Activated naive CD4-positive, alpha-beta T cell (primary cell): Measurements from ENCODE around the gene UXS1.

ENCODE experiments used
- DNase-seq, 4 experiments: peaks; one replicate each; lab custom pipeline; 2025; lab: John Stamatoyannopoulos, UW

Gene UXS1

GRCh38 chr2:106189325-106189724 lies 4.8 kb downstream of the UXS1 start:
- DNase-seq: no peak

DNA sequence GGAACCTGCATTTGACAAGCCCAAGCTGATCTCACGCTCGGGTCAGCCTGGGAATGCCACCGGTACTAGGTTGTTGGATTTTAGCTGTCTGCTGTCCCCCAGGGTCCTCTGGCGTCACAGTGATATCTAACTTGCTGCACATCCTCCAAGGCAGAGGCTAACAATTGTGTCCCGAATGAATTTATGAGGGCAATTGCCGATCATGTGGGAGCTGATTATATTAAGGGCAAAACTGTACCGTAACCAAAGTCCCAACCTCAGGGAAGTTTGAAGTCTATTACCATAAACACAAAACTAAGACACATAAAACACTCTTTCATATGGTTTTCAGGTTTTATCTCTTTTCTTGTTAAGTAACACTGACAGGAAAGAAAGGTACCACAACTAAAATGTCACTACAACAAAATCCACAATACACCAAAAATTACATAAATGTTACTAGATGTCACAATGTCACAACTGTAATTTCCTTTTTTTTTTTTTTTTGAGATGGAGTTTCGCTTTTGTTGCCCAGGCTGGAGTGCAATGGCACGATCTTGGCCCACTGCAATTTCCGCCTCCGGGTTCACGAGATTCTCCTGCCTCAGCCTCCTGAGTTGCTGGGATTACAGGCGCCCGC lies 6.7 kb downstream of the UXS1 start:
- DNase-seq: no peak

DNA sequence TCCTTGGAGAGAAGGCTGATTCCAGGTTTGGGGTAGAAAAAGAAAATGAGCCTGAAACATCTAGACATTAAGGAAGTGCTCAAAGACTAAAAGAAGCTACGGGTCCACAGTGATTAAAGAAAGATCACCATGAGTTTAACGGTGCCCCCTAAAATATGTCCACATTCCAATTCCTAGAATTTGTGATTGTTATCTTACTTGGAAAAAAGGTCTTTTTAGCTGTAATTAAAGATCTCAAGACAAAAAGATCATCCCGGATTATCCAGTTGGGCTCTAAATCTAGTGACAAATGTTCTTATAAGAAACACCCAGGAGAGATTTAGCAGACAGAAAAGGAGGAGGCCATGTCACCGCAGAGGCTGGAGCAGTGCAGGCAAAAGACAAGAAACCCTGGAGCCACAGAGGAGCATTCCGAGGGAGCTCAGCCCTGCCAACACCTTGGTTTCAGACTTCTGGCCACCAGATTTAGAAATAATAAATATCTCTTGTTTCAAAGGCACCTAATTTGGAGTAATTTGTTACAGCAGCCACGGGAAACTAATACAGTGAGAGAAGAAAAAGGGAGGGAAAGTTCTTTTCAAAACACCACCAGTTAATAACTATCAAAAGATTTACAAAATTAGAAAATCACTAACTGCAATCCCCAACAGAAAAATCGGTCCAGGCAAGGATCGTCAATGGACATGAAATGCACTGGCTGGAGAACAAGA lies 8.5 kb downstream of the UXS1 start:
- no peak for DNase-seq

GRCh38 chr2:106184857-106185256 lies 9.2 kb downstream of the UXS1 start:
- no peak for DNase-seq

GRCh38 chr2:106184394-106184793 lies 9.7 kb downstream of the UXS1 start:
- DNase-seq: no peak

DNA sequence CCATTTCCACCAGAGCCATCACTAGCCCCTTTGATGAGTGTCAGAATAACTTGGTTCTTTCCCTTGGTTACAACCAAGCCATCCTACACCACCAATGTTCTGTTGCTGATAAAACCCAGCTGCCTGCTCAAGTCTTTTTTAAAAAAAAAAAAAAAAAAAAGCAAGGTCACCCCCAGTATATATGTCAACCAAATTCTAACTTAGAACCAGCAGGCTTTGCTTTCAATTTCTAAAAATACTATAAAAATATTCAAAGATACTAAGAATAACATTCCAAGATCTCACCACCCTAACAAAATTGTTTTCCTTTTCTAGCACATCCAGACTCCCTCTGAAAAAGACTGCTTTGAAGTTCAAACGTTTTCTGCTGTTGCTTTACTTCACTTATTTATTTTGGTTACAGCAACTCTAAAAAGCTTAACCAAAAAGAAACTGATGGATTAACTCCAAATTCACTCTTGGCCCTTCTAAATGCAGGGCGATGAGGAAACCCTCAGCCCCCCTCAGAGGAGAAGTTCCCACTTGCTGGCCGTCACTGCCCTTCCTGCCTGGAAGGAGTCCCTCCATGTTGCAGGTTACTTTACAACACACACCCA lies 10.9 kb downstream of the UXS1 start:
- DNase-seq: no peak

- no peak for DNase-seq
These were observed 13.0 kb downstream of the UXS1 start for GRCh38 chr2:106181064-106181463.

GRCh38 chr2:106180602-106181001 lies 13.5 kb downstream of the UXS1 start:
- DNase-seq: no peak

DNA sequence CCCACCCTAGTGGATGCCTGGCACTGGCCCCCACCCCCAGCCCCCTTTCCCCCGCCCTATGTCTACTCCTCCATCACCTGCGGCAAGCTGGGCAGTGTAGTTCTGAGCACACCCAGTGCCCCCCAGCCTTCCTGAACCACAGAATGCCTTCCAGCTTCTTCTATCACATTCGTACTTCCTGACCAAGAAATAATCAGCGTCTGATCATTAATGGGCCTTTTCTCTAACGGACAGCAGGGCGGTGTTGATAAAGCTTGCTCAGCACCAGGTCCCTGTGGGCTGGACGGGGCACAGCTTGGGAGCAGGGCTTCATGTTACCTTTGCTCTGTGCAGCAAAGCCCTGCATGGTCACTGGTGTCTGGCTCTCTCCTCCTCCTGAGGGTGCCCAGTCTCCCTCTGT lies 15.4 kb downstream of the UXS1 start:
- no peak for DNase-seq

- no peak for DNase-seq
These were observed 16.5 kb downstream of the UXS1 start for GRCh38 chr2:106177581-106177980.

DNA sequence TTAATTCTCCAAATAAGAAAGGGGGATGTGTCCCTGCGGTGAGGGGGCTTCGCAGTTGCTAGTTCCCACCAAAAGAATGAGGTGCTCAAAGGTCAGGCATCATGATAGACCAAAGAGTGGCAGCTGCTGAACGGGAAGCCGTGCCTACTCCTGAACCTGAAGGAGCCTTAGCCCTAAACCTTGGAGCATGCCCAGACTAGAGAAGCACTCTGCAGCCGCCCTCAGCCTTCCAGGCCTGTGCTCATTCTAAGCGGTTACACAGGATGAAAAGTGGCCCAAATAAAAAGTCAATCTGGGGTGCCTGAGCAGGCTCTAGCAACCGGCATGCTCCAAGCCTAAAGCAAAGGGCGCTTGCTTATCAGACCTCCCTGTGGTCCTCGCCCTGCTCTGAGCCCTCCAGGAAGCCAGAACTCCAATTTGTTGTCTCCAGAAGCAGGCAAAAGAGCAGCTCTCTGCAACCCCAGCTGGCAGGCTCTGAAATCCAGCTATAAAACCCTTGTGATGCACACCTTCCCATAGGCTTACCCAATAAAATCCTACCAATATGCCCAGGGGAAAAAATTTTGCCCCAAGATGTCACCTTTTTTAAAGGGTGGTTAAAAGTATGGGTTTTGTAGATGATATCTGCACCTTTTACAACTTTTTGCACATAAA lies 17.5 kb downstream of the UXS1 start:
- DNase-seq: no peak

GRCh38 chr2:106175086-106175850 lies 18.8 kb downstream of the UXS1 start:
- DNase-seq: no peak

DNA sequence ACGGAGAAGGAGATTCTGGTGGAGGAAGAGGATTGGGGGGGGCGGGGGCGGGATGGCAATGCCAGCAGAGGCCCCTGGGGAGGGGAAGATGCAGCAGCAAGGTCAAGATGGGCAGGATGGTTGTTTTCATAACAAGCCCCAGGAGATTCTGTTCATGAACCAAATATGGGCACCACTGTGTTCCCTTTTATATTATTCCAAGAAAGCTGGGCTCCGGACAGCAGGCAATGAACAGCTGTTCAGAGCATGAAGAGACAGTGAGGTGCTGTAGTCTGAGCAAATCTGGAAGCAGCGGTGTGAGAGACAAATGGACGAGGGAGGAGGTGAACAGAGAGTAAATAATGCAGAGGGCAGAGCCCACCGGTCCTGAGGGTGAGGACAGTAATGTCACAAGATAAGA lies 20.0 kb downstream of the UXS1 start:
- DNase-seq: no peak

- no peak for DNase-seq
These were observed 21.5 kb downstream of the UXS1 start for GRCh38 chr2:106172649-106173048.

DNA sequence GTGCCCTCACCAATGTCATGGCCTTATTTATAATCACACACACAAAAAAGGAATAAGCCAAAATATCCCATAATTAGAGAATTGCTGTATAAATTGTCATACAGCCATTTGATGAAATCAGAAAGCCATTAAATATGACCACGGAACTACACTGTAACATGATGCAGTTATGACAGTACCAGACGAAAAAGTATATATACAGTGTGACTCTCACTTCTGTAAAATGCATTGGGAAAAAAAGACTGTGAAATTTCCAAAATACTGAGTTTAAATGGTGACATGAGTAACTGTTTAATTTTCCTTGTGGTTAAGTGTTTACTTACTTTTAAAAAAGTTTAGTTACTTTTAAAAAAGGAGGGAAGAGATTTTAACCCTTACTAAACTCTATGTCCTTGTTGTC lies 25.4 kb downstream of the UXS1 start:
- DNase-seq: no peak

DNA sequence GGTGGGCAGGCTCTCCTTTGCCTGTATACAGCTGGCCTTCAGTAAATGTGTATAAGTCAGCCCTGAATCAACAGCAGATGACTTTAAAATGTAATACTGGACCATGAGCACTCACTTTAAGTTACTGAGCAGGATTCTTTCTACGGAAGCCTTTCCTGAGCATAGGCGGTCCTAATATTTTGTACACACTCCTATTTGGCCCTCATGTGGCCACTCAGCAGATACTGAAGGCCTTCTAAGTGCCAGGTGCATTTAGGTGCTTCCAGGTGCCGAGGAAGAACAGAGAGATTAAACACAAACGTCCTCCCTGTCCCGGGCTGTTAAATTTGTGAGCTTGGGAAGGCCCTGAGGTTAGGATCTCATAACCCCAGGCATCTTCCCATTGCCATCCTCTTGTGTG lies 27.0 kb downstream of the UXS1 start:
- DNase-seq: no peak

DNA sequence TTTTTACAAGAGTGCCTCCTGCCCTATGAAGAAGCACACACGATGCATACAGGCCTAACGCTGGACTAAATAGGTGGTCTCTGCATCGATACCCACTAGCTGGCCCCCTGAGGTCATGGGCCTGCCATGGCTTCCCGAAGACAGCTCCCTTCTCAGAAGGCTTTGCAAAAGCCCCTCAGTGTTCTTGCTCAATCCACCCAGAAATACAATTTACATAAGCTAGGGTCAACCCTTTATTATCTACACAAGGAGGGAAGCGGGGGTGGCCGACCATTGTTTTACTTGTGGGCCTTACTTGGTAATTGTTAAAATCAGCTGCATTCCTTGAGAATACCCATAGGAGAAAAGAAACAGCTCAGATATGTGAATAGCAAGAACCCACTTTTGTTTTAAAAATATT lies 28.5 kb downstream of the UXS1 start:
- DNase-seq: no peak

DNA sequence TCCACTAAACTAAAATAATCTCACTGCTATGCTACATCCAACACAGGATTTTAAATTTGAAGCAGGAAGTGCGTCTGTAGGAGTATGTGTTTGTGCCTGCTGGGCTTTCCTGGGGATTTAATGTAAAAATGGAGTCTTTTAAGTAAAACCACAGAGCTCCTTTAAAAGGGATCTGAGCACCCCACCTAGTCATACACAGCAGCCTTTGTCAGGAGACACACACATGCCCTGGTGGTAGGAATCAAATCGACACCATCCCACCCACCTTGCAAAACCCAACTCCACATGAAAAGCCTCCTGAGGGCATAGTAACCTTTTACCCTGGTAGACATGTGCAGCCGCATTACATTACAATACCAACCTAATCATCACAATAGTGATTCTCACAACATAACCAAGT lies 29.1 kb downstream of the UXS1 start:
- DNase-seq: no peak

DNA sequence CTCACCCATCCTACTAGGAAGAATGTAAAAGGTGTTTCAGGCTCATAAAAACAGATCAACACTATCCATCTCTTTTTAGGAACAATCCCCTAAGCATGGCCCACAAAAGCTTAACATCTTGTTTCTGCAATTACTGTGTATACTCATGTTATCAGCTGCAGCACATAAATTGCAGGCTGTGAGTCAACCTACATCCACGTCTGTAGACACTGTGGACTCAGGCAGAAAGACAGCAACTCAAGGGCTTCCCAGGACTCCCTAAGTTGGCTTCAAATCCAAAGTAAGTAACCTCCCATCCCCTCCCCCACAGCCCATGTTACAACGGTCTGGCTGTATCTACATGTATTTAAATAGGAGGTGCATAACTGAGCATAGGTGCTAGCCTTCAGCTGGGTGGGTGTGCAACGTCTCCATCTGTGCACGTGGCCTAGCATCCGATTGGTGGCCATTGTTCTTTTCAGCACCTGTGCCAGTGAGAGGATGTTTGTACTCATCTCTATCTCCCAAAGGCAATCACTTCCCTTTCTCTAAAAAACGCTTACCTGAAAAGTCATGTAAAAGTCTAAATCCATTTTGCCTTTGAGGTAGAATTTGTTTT lies 30.1 kb downstream of the UXS1 start:
- peak in 1 of 4 experiments; percentile 4 for DNase-seq

DNA sequence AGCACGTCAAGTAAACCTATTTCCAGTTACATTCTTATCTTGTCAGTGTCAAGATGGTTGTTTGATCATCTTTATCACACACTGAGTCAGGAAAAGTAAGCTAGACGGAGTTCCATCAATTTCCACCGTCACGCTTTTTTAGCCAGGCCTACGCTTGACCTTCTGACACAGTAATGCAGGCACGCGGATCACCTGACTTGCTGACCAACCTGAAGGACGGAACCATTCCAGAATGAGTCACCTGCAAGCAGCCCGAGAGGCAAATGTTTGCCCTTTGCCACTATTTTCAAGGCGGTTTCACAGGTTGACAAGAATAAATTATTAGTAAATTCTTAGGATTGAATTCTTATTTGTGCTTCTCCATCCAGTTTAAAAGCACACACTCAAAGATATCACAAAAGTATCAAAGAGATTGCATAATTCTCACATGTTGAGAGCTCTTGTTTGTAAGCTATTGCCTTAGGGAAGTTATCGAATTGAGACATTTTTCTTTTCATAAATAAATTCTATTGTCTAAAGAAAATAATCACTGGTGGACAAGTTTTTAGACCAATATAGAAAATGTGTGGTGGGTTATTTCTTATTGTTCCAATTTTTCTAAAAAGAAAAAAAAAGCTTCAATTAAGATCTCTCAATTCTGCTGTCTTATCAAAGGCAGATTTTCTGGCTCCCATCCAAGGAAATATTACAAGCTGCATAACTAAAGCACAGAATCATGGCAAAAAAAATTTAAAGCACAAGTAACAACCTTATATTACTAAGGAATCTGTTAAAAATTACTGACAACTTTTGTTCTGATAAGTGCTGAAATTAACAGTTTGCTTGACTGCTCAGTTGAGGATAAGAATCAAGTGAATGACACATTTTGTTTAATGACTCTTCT lies 31.9 kb downstream of the UXS1 start:
- DNase-seq: no peak

DNA sequence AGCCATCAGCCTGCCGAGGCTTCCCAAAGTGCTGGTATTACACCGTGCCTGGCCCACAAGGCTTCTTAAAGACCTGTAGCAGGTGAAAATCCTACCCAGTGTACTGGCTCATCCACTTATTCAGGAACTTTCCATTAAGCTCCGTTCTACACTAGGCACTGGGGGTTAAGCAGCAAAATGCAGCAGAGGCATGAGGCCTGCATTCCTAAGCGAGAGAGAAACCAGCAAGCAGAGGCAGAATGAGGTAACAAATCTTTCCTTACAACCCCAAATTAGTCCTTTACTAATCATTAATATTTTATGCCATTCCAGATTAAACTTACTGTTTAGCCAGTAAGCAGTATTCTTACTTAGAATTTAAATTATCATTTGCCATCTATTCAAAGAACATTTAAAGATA lies 32.8 kb downstream of the UXS1 start:
- no peak for DNase-seq
